Muscle layer of colon (tissue), 2 donors: ENCODE results near the gene STXBP5.
"Not testable (repeated sequence)": the region's sequence is repeated elsewhere in the genome, so short reads cannot be mapped to it uniquely, and the experiment has no call there.

ENCODE experiments used
- H3K27ac ChIP-seq: one replicate; pipeline ENCODE4 v1.7.0; 2013; ENCODE audit warnings: low read depth, mild to moderate bottlenecking, low read length, moderate library complexity
- H3K27me3 ChIP-seq, 2 donors: one replicate each; pipeline ENCODE4 v1.7.0; 2013; ENCODE audit warnings: low read length in 2 of 2, mild to moderate bottlenecking in 2 of 2; ENCODE audit not compliant: insufficient read depth in 2 of 2, control insufficient read depth in 1 of 2
- H3K36me3 ChIP-seq: one replicate; pipeline ENCODE4 v1.7.0; 2013; ENCODE audit warnings: mild to moderate bottlenecking, low read length; ENCODE audit not compliant: insufficient read depth
- H3K4me1 ChIP-seq: one replicate; pipeline ENCODE4 v1.7.0; 2013; ENCODE audit warnings: mild to moderate bottlenecking, low read length; ENCODE audit not compliant: insufficient read depth
- H3K4me3 ChIP-seq, 2 donors: one replicate each; pipeline ENCODE4 v1.7.0; 2013; ENCODE audit warnings: low read length in 2 of 2, low read depth in 1 of 2, mild to moderate bottlenecking in 1 of 2, moderate library complexity in 1 of 2
- H3K9ac ChIP-seq: one replicate; pipeline ENCODE4 v1.7.0; 2013; ENCODE audit warnings: low read length
- H3K9me3 ChIP-seq: one replicate; pipeline ENCODE4 v1.7.0; 2013; ENCODE audit warnings: mild to moderate bottlenecking, low read length
- donor health status: abdominal sarcoma.
- donor health status: Adenocarcinoma of cecum.

The STXBP5 gene

GRCh38 chr6:147371325-147371724, 167.1 kb downstream of the STXBP5 start:
- Histone ChIP-seq H3K4me3 (no peak overlapping the region), H3K36me3 (peaks cover 6% of the 10 kb centered on the region), H3K9me3 (no peaks in the 10 kb centered on the region), H3K9ac (no peak overlapping the region), H3K4me1 (no peaks in the 10 kb centered on the region), H3K27ac (no peak overlapping the region), H3K27me3 (no peaks in the 10 kb centered on the region)

GRCh38 chr6:147372806-147373205, 168.6 kb downstream of the STXBP5 start:
- Histone ChIP-seq H3K27ac (no peak overlapping the region), H3K4me3 (no peak overlapping the region), H3K4me1 (no peaks in the 10 kb centered on the region), H3K9ac (no peak overlapping the region), H3K9me3 (no peaks in the 10 kb centered on the region), H3K27me3 (no peaks in the 10 kb centered on the region), H3K36me3 (peaks cover 1% of the 10 kb centered on the region)

- Histone ChIP-seq H3K27ac (no peak overlapping the region), H3K4me1 (no peaks in the 10 kb centered on the region), H3K9ac (no peak overlapping the region), H3K36me3 (peaks cover 13% of the 10 kb centered on the region), H3K9me3 (no peaks in the 10 kb centered on the region), H3K27me3 (no peaks in the 10 kb centered on the region), H3K4me3 (no peak overlapping the region)
These were observed 174.6 kb downstream of the STXBP5 start for GRCh38 chr6:147378819-147379218.

GRCh38 chr6:147380841-147381240, 176.6 kb downstream of the STXBP5 start:
- H3K27me3 ChIP-seq, H3K4me1 ChIP-seq, H3K9me3 ChIP-seq, H3K27ac ChIP-seq, H3K4me3 ChIP-seq, H3K9ac ChIP-seq: not testable (repeated sequence)
- peaks cover 13% of the 10 kb centered on the region for H3K36me3 ChIP-seq

GRCh38 chr6:147381712-147382111, 177.5 kb downstream of the STXBP5 start:
- H3K4me1 ChIP-seq = no peaks in the 10 kb centered on the region
- no peak overlapping the region for H3K9ac ChIP-seq
- H3K9me3 ChIP-seq = no peaks in the 10 kb centered on the region
- H3K36me3 ChIP-seq = peaks cover 13% of the 10 kb centered on the region
- H3K27me3 ChIP-seq = no peaks in the 10 kb centered on the region
- no peak overlapping the region for H3K4me3 ChIP-seq
- H3K27ac ChIP-seq = no peak overlapping the region

- H3K9ac ChIP-seq = no peak overlapping the region
- no peaks in the 10 kb centered on the region for H3K9me3 ChIP-seq
- H3K27ac ChIP-seq = no peak overlapping the region
- peaks cover 9% of the 10 kb centered on the region for H3K36me3 ChIP-seq
- H3K27me3 ChIP-seq = no peaks in the 10 kb centered on the region
- no peaks in the 10 kb centered on the region for H3K4me1 ChIP-seq
- no peak overlapping the region for H3K4me3 ChIP-seq
These were observed 178.8 kb downstream of the STXBP5 start for GRCh38 chr6:147382945-147383554.

- Histone ChIP-seq H3K27me3 (no peaks in the 10 kb centered on the region), H3K4me1 (no peaks in the 10 kb centered on the region), H3K9me3 (no peaks in the 10 kb centered on the region), H3K9ac (no peak overlapping the region), H3K4me3 (no peak overlapping the region), H3K36me3 (peaks cover 7% of the 10 kb centered on the region), H3K27ac (no peak overlapping the region)
These were observed 179.8 kb downstream of the STXBP5 start for GRCh38 chr6:147384029-147384428.

- H3K4me3 ChIP-seq = no peak overlapping the region
- no peak overlapping the region for H3K9ac ChIP-seq
- H3K9me3 ChIP-seq = no peaks in the 10 kb centered on the region
- no peaks in the 10 kb centered on the region for H3K27me3 ChIP-seq
- no peak overlapping the region for H3K27ac ChIP-seq
- no peaks in the 10 kb centered on the region for H3K4me1 ChIP-seq
- peaks cover 4% of the 10 kb centered on the region for H3K36me3 ChIP-seq
These were observed 180.8 kb downstream of the STXBP5 start for GRCh38 chr6:147384737-147385710.

- Histone ChIP-seq H3K4me1 (no peaks in the 10 kb centered on the region), H3K36me3 (no peaks in the 10 kb centered on the region), H3K27me3 (no peaks in the 10 kb centered on the region), H3K4me3 (no peak overlapping the region), H3K27ac (no peak overlapping the region), H3K9me3 (no peaks in the 10 kb centered on the region), H3K9ac (no peak overlapping the region)
These were observed 185.2 kb downstream of the STXBP5 start for GRCh38 chr6:147389463-147389862.

- no peaks in the 10 kb centered on the region for H3K36me3 ChIP-seq
- no peaks in the 10 kb centered on the region for H3K9me3 ChIP-seq
- no peak overlapping the region for H3K9ac ChIP-seq
- H3K27me3 ChIP-seq = no peaks in the 10 kb centered on the region
- H3K4me3 ChIP-seq = no peak overlapping the region
- H3K4me1 ChIP-seq = no peaks in the 10 kb centered on the region
- H3K27ac ChIP-seq = no peak overlapping the region
These were observed 186.8 kb downstream of the STXBP5 start for GRCh38 chr6:147390909-147391536.

- Histone ChIP-seq H3K9ac (no peak overlapping the region), H3K9me3 (no peaks in the 10 kb centered on the region), H3K4me1 (no peaks in the 10 kb centered on the region), H3K27me3 (no peaks in the 10 kb centered on the region), H3K4me3 (no peak overlapping the region), H3K27ac (no peak overlapping the region), H3K36me3 (no peaks in the 10 kb centered on the region)
These were observed 188.9 kb downstream of the STXBP5 start for GRCh38 chr6:147392917-147393625.
